IMR-90 (cell line): ENCODE data around the gene CHCHD4. TPM values are rescaled to one million over a fixed set of nuclear protein-coding genes. Genes with fewer than 3 reads are reported as not detected.

Source experiments
- ATAC-seq: fragments of 200-7000 bp; cut with Tn5 transposase; 2 replicates; pipeline ENCODE4 v1.9.1; 2020; ENCODE audit warnings: low read depth, mild to moderate bottlenecking, moderate library complexity
- BruUV-seq: library from RNA; stranded (reverse); fragments of 400-500 nt; replicated peaks from 2 replicates; lab custom pipeline; 2021; lab: Mats Ljungman, UMichigan
- CTCF ChIA-PET: fragments of 300-600 bp; formaldehyde crosslinking; extraction: SDS; loops from one replicate; lab custom pipeline; 2021; ENCODE audit warnings: antibody characterized with exemption; lab: Yijun Ruan, JAX
- POLR2A ChIA-PET: fragments of 300-600 bp; sonication (Branson Sonifier 250); formaldehyde crosslinking; loops from one replicate; lab custom pipeline; 2022; ENCODE audit warnings: antibody characterized with exemption; ENCODE audit not compliant: unreplicated experiment; lab: Charles Lee
- DNase-seq: peaks from one replicate; pipeline ENCODE4 v3.0.0; 2013
- H2AFZ ChIP-seq: replicated peaks from 2 replicates; pipeline ENCODE3; 2013; ENCODE audit warnings: low read length, mild to moderate bottlenecking; ENCODE audit not compliant: poor library complexity
- H2AK5ac ChIP-seq: 2 replicates; pipeline ENCODE4 v1.6.1; 2013; ENCODE audit warnings: low read depth, low read length, inconsistent platforms
- H2AK9ac ChIP-seq: replicated peaks from 2 replicates; pipeline ENCODE3; 2013; ENCODE audit warnings: mild to moderate bottlenecking, low read depth, low read length, moderate library complexity; ENCODE audit not compliant: poor library complexity
- H2BK120ac ChIP-seq: 2 replicates; pipeline ENCODE4 v1.6.1; 2013; ENCODE audit warnings: low read depth, low read length, inconsistent platforms
- H2BK15ac ChIP-seq: 3 replicates; pipeline ENCODE4 v1.6.1; 2013; ENCODE audit warnings: low read depth, low read length, inconsistent platforms
- H2BK20ac ChIP-seq: 2 replicates; pipeline ENCODE4 v1.6.1; 2013; ENCODE audit warnings: low read depth, mild to moderate bottlenecking, inconsistent platforms, low read length, moderate library complexity
- H2BK5ac ChIP-seq: 2 replicates; pipeline ENCODE4 v1.6.1; 2013; ENCODE audit warnings: mild to moderate bottlenecking, low read depth, low read length, inconsistent platforms; ENCODE audit not compliant: poor library complexity, severe bottlenecking
- H3K14ac ChIP-seq: replicated peaks from 2 replicates; pipeline ENCODE4 v1.6.1; 2013; ENCODE audit warnings: low read depth, low read length, inconsistent platforms
- H3K18ac ChIP-seq: 2 replicates; pipeline ENCODE4 v1.6.1; 2013; ENCODE audit warnings: low read depth, low read length, control low read depth
- H3K23ac ChIP-seq: 2 replicates; pipeline ENCODE4 v1.6.1; 2013; ENCODE audit warnings: low read depth, low read length, inconsistent platforms
- H3K27ac ChIP-seq: 2 replicates; pipeline ENCODE4 v1.5.1; 2013; ENCODE audit warnings: mild to moderate bottlenecking, control low read depth, low read length; ENCODE audit not compliant: insufficient read depth
- H3K27me3 ChIP-seq: 2 replicates; pipeline ENCODE4 v1.6.1; 2013; ENCODE audit warnings: low read length; ENCODE audit not compliant: control insufficient read depth, insufficient read depth
- H3K36me3 ChIP-seq: 2 replicates; pipeline ENCODE4 v1.6.1; 2013; ENCODE audit warnings: low read length, mixed read lengths; ENCODE audit not compliant: control insufficient read depth, insufficient read depth
- H3K4ac ChIP-seq: 2 replicates; pipeline ENCODE4 v1.6.1; 2013; ENCODE audit warnings: low read depth, low read length, inconsistent platforms
- H3K4me1 ChIP-seq: 2 replicates; pipeline ENCODE4 v1.6.1; 2013; ENCODE audit warnings: low read length, mixed read lengths; ENCODE audit not compliant: control insufficient read depth, insufficient read depth
- H3K4me2 ChIP-seq: 2 replicates; pipeline ENCODE4 v1.6.1; 2013; ENCODE audit warnings: low read depth, mild to moderate bottlenecking, control low read depth, low read length, moderate library complexity
- H3K4me3 ChIP-seq: 2 replicates; pipeline ENCODE4 v1.5.1; 2013; ENCODE audit warnings: low read depth, mild to moderate bottlenecking, control low read depth, low read length, moderate library complexity; ENCODE audit not compliant: insufficient read depth
- H3K56ac ChIP-seq: 2 replicates; pipeline ENCODE4 v1.6.1; 2013; ENCODE audit warnings: low read length, inconsistent platforms; ENCODE audit not compliant: insufficient read depth; ENCODE audit errors: extremely low read depth
- H3K79me1 ChIP-seq, 2 experiments: 2 replicates each; pipeline ENCODE4 v1.6.1; 2013; ENCODE audit warnings: low read length in 2 of 2, inconsistent platforms in 1 of 2, low read depth in 1 of 2
- H3K9ac ChIP-seq: 2 replicates; pipeline ENCODE4 v1.6.1; 2013; ENCODE audit warnings: low read depth, low read length, control low read depth
- H3K9me1 ChIP-seq: 2 replicates; pipeline ENCODE4 v1.6.1; 2013; ENCODE audit warnings: low read length, inconsistent platforms; ENCODE audit not compliant: insufficient read depth
- H3K9me3 ChIP-seq: 2 replicates; pipeline ENCODE4 v1.6.1; 2013; ENCODE audit warnings: low read length; ENCODE audit not compliant: control insufficient read depth, insufficient read depth
- H4K20me1 ChIP-seq: 2 replicates; pipeline ENCODE4 v1.6.1; 2013; ENCODE audit warnings: low read length, inconsistent platforms; ENCODE audit not compliant: insufficient read depth
- H4K5ac ChIP-seq: 2 replicates; pipeline ENCODE4 v1.6.1; 2013; ENCODE audit warnings: mild to moderate bottlenecking, low read depth, low read length, control low read depth
- H4K8ac ChIP-seq, 2 experiments: 2 replicates each; pipeline ENCODE4 v1.6.1; 2013; ENCODE audit warnings: low read depth in 2 of 2, low read length in 2 of 2, control low read depth in 1 of 2, inconsistent platforms in 1 of 2
- H4K91ac ChIP-seq: 2 replicates; pipeline ENCODE4 v1.6.1; 2013; ENCODE audit warnings: low read depth, low read length, inconsistent platforms; ENCODE audit not compliant: insufficient read depth
- CHD1 ChIP-seq: IDR thresholded peaks from 2 replicates; pipeline ENCODE4 v1.6.1; 2012; ENCODE audit warnings: low read depth, low read length, improper control_type of control experiment
- SMC3 ChIP-seq: fragments of 150-350 bp; IDR thresholded peaks from 2 replicates; pipeline ENCODE4 v1.6.1; 2016; ENCODE audit warnings: low read depth, mild to moderate bottlenecking, antibody characterized with exemption, low read length, moderate library complexity
- WGBS, 2 experiments: methylation state at CpG; one replicate each; pipeline versions ENCODE4 v1.1.5 to v1.1.7; 2013; ENCODE audit warnings: missing lambda C conversion rate in 2 of 2; ENCODE audit not compliant: insufficient read length in 1 of 2; ENCODE audit errors: extremely low coverage in 2 of 2; 5-methylcytosine and 5-hydroxymethylcytosine counted together
- dilution Hi-C: fragments of 300-500 bp; cut with HindIII; formaldehyde crosslinking; loops from one replicate; pipeline ENCODE4 v1.14.3; 2018; ENCODE audit warnings: low sequenced_read_pairs; ENCODE audit not compliant: unreplicated experiment
- in situ Hi-C: fragments of 300-500 bp; cut with MboI; formaldehyde crosslinking; loops from 3 replicates; pipeline ENCODE4 v1.14.3; 2019; ENCODE audit warnings: low sequenced_read_pairs, inconsistent platforms, mixed read lengths
- intact Hi-C: fragments of 100-400 bp; cut with micrococcal nuclease; formaldehyde crosslinking; loops from 2 replicates; pipeline ENCODE4 v1.10.0; 2022
- polyA plus RNA-seq, 3 experiments: library from polyadenylated mRNA; depleted of rRNA; stranded (reverse); fragments of >200 nt; gene quantifications; 2 replicates each; pipeline ENCODE4 v1.2.3, GENCODE V29; 2012; ENCODE audit warnings: low replicate concordance in 1 of 3
- total RNA-seq: library from RNA; depleted of rRNA; stranded (reverse); fragments of >200 nt; gene quantifications from 2 replicates; pipeline ENCODE4 v1.2.3, GENCODE V29; 2012; rRNA removed

CHCHD4 gene
- total and polyA plus RNA-seq, 2 of the 4 experiments (the other 2 are of a cell fraction), result 9.0 to 9.8 TPM

- H2BK15ac ChIP-seq, result no peak overlapping the region
- ChIA-PET POLR2A (no interaction called here), CTCF (no interaction called here)
- H3K18ac ChIP-seq, result no peak overlapping the region
- H3K79me1 ChIP-seq, result no peaks in the 10 kb centered on the region
- in situ Hi-C loops (no loop called here), dilution Hi-C loops (no loop called here), intact Hi-C loops (no loop called here)
- no peak overlapping the region for H2BK120ac ChIP-seq
- no peak for TF ChIP-seq CHD1
- no peak for TF ChIP-seq SMC3
- WGBS, 2 experiments, result no CpG with 5 or more reads among the region's 2 CpGs
- H3K4me3 ChIP-seq, result no peak overlapping the region
- H3K23ac ChIP-seq, result no peak overlapping the region
- H3K27ac ChIP-seq, result no peak overlapping the region
- H3K4me2 ChIP-seq, result no peak overlapping the region
- H3K4ac ChIP-seq, result no peak overlapping the region
- H4K91ac ChIP-seq, result no peak overlapping the region
- no peak overlapping the region for H3K14ac ChIP-seq
- no peaks in the 10 kb centered on the region for H3K27me3 ChIP-seq
- no TSS peak for BruUV-seq
- H3K56ac ChIP-seq, result no peak overlapping the region
- no peak overlapping the region for H4K8ac ChIP-seq
- H3K9ac ChIP-seq, result no peak overlapping the region
- DNase-seq (no peak), ATAC-seq (no peak)
- H3K9me3 ChIP-seq, result no peaks in the 10 kb centered on the region
- H4K5ac ChIP-seq, result no peak overlapping the region
- no peaks in the 10 kb centered on the region for H3K9me1 ChIP-seq
- H3K4me1 ChIP-seq, result no peaks in the 10 kb centered on the region
- H2AFZ ChIP-seq, result no peak overlapping the region
- no peak overlapping the region for H2BK5ac ChIP-seq
- H2BK20ac ChIP-seq, result no peak overlapping the region
- H2AK5ac ChIP-seq, result no peak overlapping the region
- H2AK9ac ChIP-seq, result no peak overlapping the region
- no peaks in the 10 kb centered on the region for H3K36me3 ChIP-seq
- H4K20me1 ChIP-seq, result no peaks in the 10 kb centered on the region
Measured at GRCh38 chr3:14063152-14063551, 61.5 kb downstream of the CHCHD4 start.

Other genes with a start within 250 kb of the CHCHD4 start
- gene WNT7A, start 244.8 kb downstream of the CHCHD4 start, total RNA-seq, result not detected in 2 replicates
- not detected in 2 replicates for gene WNT7A, start 244.8 kb downstream of the CHCHD4 start, polyA plus RNA-seq (2012; rRNA removed)
- 103 and 114 TPM in 2 replicates for gene TMEM43, start 182 bp upstream of the CHCHD4 start, total RNA-seq
- gene TMEM43, start 182 bp upstream of the CHCHD4 start, polyA plus RNA-seq (2012; rRNA removed), result 107 and 109 TPM in 2 replicates
- 40.5 and 48.8 TPM in 2 replicates for gene XPC, start 53.7 kb upstream of the CHCHD4 start, total RNA-seq
- gene XPC, start 53.7 kb upstream of the CHCHD4 start, polyA plus RNA-seq (2012; rRNA removed), result 27.6 and 30.9 TPM in 2 replicates
- gene LSM3, start 53.9 kb upstream of the CHCHD4 start, total RNA-seq, result 3.4 and 14.2 TPM in 2 replicates
- gene LSM3, start 53.9 kb upstream of the CHCHD4 start, polyA plus RNA-seq (2012; rRNA removed), result 10.0 and 11.5 TPM in 2 replicates